Measurements from ENCODE around the gene NT5DC1.
A peak's percentile ranks its signal among the peaks of the same experiment; 100 is the strongest.

NT5DC1 gene

GRCh38 chr6:116223355-116223754 lies 122.7 kb downstream of the NT5DC1 start:
- Histone ChIP-seq H3K4me3 (ENCODE audit: low read length in 2 of 2) (no peak overlapping the region), H3K4me1 (ENCODE audit: control insufficient read depth in 2 of 2, insufficient read depth in 2 of 2, low read length in 2 of 2) (no peaks in the 10 kb centered on the region), H3K36me3 (ENCODE audit: control insufficient read depth in 2 of 2, insufficient read depth in 2 of 2, low read length in 2 of 2) (peaks cover 3 to 9% of the 10 kb centered on the region in 2 donors), H3K27me3 (ENCODE audit: control insufficient read depth in 2 of 2, insufficient read depth in 2 of 2, low read length in 2 of 2) (no peaks in the 10 kb centered on the region), H3K9ac (ENCODE audit: low read depth in 1 of 2, low read length in 2 of 2) (no peak overlapping the region), H3K9me3 (ENCODE audit: control insufficient read depth in 2 of 2, low read length in 2 of 2) (no peaks in the 10 kb centered on the region), H3K27ac (ENCODE audit: low read depth in 2 of 2, low read length in 2 of 2) (no peak overlapping the region)

- no peak overlapping the region for H3K27ac ChIP-seq (ENCODE audit: low read depth in 2 of 2, low read length in 2 of 2)
- no peaks in the 10 kb centered on the region for H3K9me3 ChIP-seq (ENCODE audit: control insufficient read depth in 2 of 2, low read length in 2 of 2)
- H3K9ac ChIP-seq (ENCODE audit: low read depth in 1 of 2, low read length in 2 of 2): no peak overlapping the region
- H3K4me1 ChIP-seq (ENCODE audit: control insufficient read depth in 2 of 2, insufficient read depth in 2 of 2, low read length in 2 of 2): no peaks in the 10 kb centered on the region
- H3K27me3 ChIP-seq (ENCODE audit: control insufficient read depth in 2 of 2, insufficient read depth in 2 of 2, low read length in 2 of 2): no peaks in the 10 kb centered on the region
- H3K4me3 ChIP-seq (ENCODE audit: low read length in 2 of 2): peak overlapping the region in 1 of 2 donors; percentile 26
- H3K36me3 ChIP-seq (ENCODE audit: control insufficient read depth in 2 of 2, insufficient read depth in 2 of 2, low read length in 2 of 2): peaks cover 0 to 6% of the 10 kb centered on the region in 2 donors
These were observed 128.7 kb downstream of the NT5DC1 start for GRCh38 chr6:116229287-116229913.

GRCh38 chr6:116234689-116235088 lies 134.0 kb downstream of the NT5DC1 start:
- Histone ChIP-seq H3K4me1 (ENCODE audit: control insufficient read depth in 2 of 2, insufficient read depth in 2 of 2, low read length in 2 of 2) (no peaks in the 10 kb centered on the region), H3K27me3 (ENCODE audit: control insufficient read depth in 2 of 2, insufficient read depth in 2 of 2, low read length in 2 of 2) (no peaks in the 10 kb centered on the region), H3K4me3 (ENCODE audit: low read length in 2 of 2) (no peak overlapping the region), H3K9ac (ENCODE audit: low read depth in 1 of 2, low read length in 2 of 2) (no peak overlapping the region), H3K36me3 (ENCODE audit: control insufficient read depth in 2 of 2, insufficient read depth in 2 of 2, low read length in 2 of 2) (peaks cover 8 to 15% of the 10 kb centered on the region in 2 donors), H3K9me3 (ENCODE audit: control insufficient read depth in 2 of 2, low read length in 2 of 2) (no peaks in the 10 kb centered on the region), H3K27ac (ENCODE audit: low read depth in 2 of 2, low read length in 2 of 2) (no peak overlapping the region)

- Histone ChIP-seq H3K4me1 (ENCODE audit: control insufficient read depth in 2 of 2, insufficient read depth in 2 of 2, low read length in 2 of 2) (no peaks in the 10 kb centered on the region), H3K27ac (ENCODE audit: low read depth in 2 of 2, low read length in 2 of 2) (no peak overlapping the region), H3K27me3 (ENCODE audit: control insufficient read depth in 2 of 2, insufficient read depth in 2 of 2, low read length in 2 of 2) (no peaks in the 10 kb centered on the region), H3K9ac (ENCODE audit: low read depth in 1 of 2, low read length in 2 of 2) (no peak overlapping the region), H3K36me3 (ENCODE audit: control insufficient read depth in 2 of 2, insufficient read depth in 2 of 2, low read length in 2 of 2) (peaks cover 8 to 13% of the 10 kb centered on the region in 2 donors), H3K4me3 (ENCODE audit: low read length in 2 of 2) (no peak overlapping the region), H3K9me3 (ENCODE audit: control insufficient read depth in 2 of 2, low read length in 2 of 2) (no peaks in the 10 kb centered on the region)
These were observed 137.4 kb downstream of the NT5DC1 start for GRCh38 chr6:116238083-116238482.

- H3K27me3 ChIP-seq (ENCODE audit: control insufficient read depth in 2 of 2, insufficient read depth in 2 of 2, low read length in 2 of 2): no peaks in the 10 kb centered on the region
- no peak overlapping the region for H3K9ac ChIP-seq (ENCODE audit: low read depth in 1 of 2, low read length in 2 of 2)
- H3K36me3 ChIP-seq (ENCODE audit: control insufficient read depth in 2 of 2, insufficient read depth in 2 of 2, low read length in 2 of 2): peaks cover 8 to 16% of the 10 kb centered on the region in 2 donors
- no peak overlapping the region for H3K27ac ChIP-seq (ENCODE audit: low read depth in 2 of 2, low read length in 2 of 2)
- no peaks in the 10 kb centered on the region for H3K9me3 ChIP-seq (ENCODE audit: control insufficient read depth in 2 of 2, low read length in 2 of 2)
- H3K4me3 ChIP-seq (ENCODE audit: low read length in 2 of 2): no peak overlapping the region
- no peaks in the 10 kb centered on the region for H3K4me1 ChIP-seq (ENCODE audit: control insufficient read depth in 2 of 2, insufficient read depth in 2 of 2, low read length in 2 of 2)
These were observed 138.6 kb downstream of the NT5DC1 start for GRCh38 chr6:116239256-116239655.

- Histone ChIP-seq H3K4me3 (ENCODE audit: low read length in 2 of 2) (no peak overlapping the region), H3K36me3 (ENCODE audit: control insufficient read depth in 2 of 2, insufficient read depth in 2 of 2, low read length in 2 of 2) (peaks cover 8 to 16% of the 10 kb centered on the region in 2 donors), H3K9ac (ENCODE audit: low read depth in 1 of 2, low read length in 2 of 2) (no peak overlapping the region), H3K27me3 (ENCODE audit: control insufficient read depth in 2 of 2, insufficient read depth in 2 of 2, low read length in 2 of 2) (no peaks in the 10 kb centered on the region), H3K27ac (ENCODE audit: low read depth in 2 of 2, low read length in 2 of 2) (no peak overlapping the region), H3K9me3 (ENCODE audit: control insufficient read depth in 2 of 2, low read length in 2 of 2) (no peaks in the 10 kb centered on the region), H3K4me1 (ENCODE audit: control insufficient read depth in 2 of 2, insufficient read depth in 2 of 2, low read length in 2 of 2) (no peaks in the 10 kb centered on the region)
These were observed 139.2 kb downstream of the NT5DC1 start for GRCh38 chr6:116239856-116240255.

- Histone ChIP-seq H3K4me3 (ENCODE audit: low read length in 2 of 2) (no peak overlapping the region), H3K27me3 (ENCODE audit: control insufficient read depth in 2 of 2, insufficient read depth in 2 of 2, low read length in 2 of 2) (no peaks in the 10 kb centered on the region), H3K36me3 (ENCODE audit: control insufficient read depth in 2 of 2, insufficient read depth in 2 of 2, low read length in 2 of 2) (peaks cover 0 to 6% of the 10 kb centered on the region in 2 donors), H3K27ac (ENCODE audit: low read depth in 2 of 2, low read length in 2 of 2) (no peak overlapping the region), H3K9ac (ENCODE audit: low read depth in 1 of 2, low read length in 2 of 2) (no peak overlapping the region), H3K9me3 (ENCODE audit: control insufficient read depth in 2 of 2, low read length in 2 of 2) (no peaks in the 10 kb centered on the region), H3K4me1 (ENCODE audit: control insufficient read depth in 2 of 2, insufficient read depth in 2 of 2, low read length in 2 of 2) (no peaks in the 10 kb centered on the region)
These were observed 143.6 kb downstream of the NT5DC1 start for GRCh38 chr6:116244284-116244683.

- Histone ChIP-seq H3K36me3 (ENCODE audit: control insufficient read depth in 2 of 2, insufficient read depth in 2 of 2, low read length in 2 of 2) (peaks cover 0 to 3% of the 10 kb centered on the region in 2 donors), H3K27ac (ENCODE audit: low read depth in 2 of 2, low read length in 2 of 2) (no peak overlapping the region), H3K9me3 (ENCODE audit: control insufficient read depth in 2 of 2, low read length in 2 of 2) (no peaks in the 10 kb centered on the region), H3K4me3 (ENCODE audit: low read length in 2 of 2) (no peak overlapping the region), H3K4me1 (ENCODE audit: control insufficient read depth in 2 of 2, insufficient read depth in 2 of 2, low read length in 2 of 2) (peaks cover 4 to 8% of the 10 kb centered on the region in 2 donors), H3K27me3 (ENCODE audit: control insufficient read depth in 2 of 2, insufficient read depth in 2 of 2, low read length in 2 of 2) (no peaks in the 10 kb centered on the region), H3K9ac (ENCODE audit: low read depth in 1 of 2, low read length in 2 of 2) (no peak overlapping the region)
These were observed 145.4 kb downstream of the NT5DC1 start for GRCh38 chr6:116246089-116246488.

GRCh38 chr6:116247285-116247684 lies 146.6 kb downstream of the NT5DC1 start:
- no peak overlapping the region for H3K27ac ChIP-seq (ENCODE audit: low read depth in 2 of 2, low read length in 2 of 2)
- peaks cover 7 to 15% of the 10 kb centered on the region in 2 donors for H3K4me1 ChIP-seq (ENCODE audit: control insufficient read depth in 2 of 2, insufficient read depth in 2 of 2, low read length in 2 of 2)
- no peak overlapping the region for H3K9ac ChIP-seq (ENCODE audit: low read depth in 1 of 2, low read length in 2 of 2)
- no peak overlapping the region for H3K4me3 ChIP-seq (ENCODE audit: low read length in 2 of 2)
- H3K27me3 ChIP-seq (ENCODE audit: control insufficient read depth in 2 of 2, insufficient read depth in 2 of 2, low read length in 2 of 2): no peaks in the 10 kb centered on the region
- no peaks in the 10 kb centered on the region for H3K9me3 ChIP-seq (ENCODE audit: control insufficient read depth in 2 of 2, low read length in 2 of 2)
- peaks cover 0 to 3% of the 10 kb centered on the region in 2 donors for H3K36me3 ChIP-seq (ENCODE audit: control insufficient read depth in 2 of 2, insufficient read depth in 2 of 2, low read length in 2 of 2)

GRCh38 chr6:116248577-116248976 lies 147.9 kb downstream of the NT5DC1 start:
- Histone ChIP-seq H3K9ac (ENCODE audit: low read depth in 1 of 2, low read length in 2 of 2) (no peak overlapping the region), H3K27me3 (ENCODE audit: control insufficient read depth in 2 of 2, insufficient read depth in 2 of 2, low read length in 2 of 2) (no peaks in the 10 kb centered on the region), H3K4me1 (ENCODE audit: control insufficient read depth in 2 of 2, insufficient read depth in 2 of 2, low read length in 2 of 2) (peaks cover 14 to 22% of the 10 kb centered on the region in 2 donors), H3K4me3 (ENCODE audit: low read length in 2 of 2) (no peak overlapping the region), H3K27ac (ENCODE audit: low read depth in 2 of 2, low read length in 2 of 2) (no peak overlapping the region), H3K9me3 (ENCODE audit: control insufficient read depth in 2 of 2, low read length in 2 of 2) (no peaks in the 10 kb centered on the region), H3K36me3 (ENCODE audit: control insufficient read depth in 2 of 2, insufficient read depth in 2 of 2, low read length in 2 of 2) (peaks cover 0 to 3% of the 10 kb centered on the region in 2 donors)

Measured in mucosa of rectum (tissue), 2 donors.